ENCODE measurements around the gene EPS15. TPM values are rescaled to one million over a fixed set of nuclear protein-coding genes. Genes with fewer than 3 reads are reported as not detected.
"Not testable (repeated sequence)": the region's sequence is repeated elsewhere in the genome, so short reads cannot be mapped to it uniquely, and the experiment has no call there.

Gene EPS15
- total RNA-seq, 1 donor from 2014 or later, result 81.4 TPM

GRCh38 chr1:51442198-51442597 lies 76.9 kb downstream of the EPS15 start:
- Mint-ChIP-seq H3K9me3 (ENCODE audit: low read depth) (no peaks in the 10 kb centered on the region), H3K4me3 (ENCODE audit: unreplicated experiment) (no peak overlapping the region), H3K36me3 (ENCODE audit: low read depth) (peaks cover 2% of the 10 kb centered on the region)

GRCh38 chr1:51439895-51440294 lies 79.2 kb downstream of the EPS15 start:
- Mint-ChIP-seq H3K9me3 (ENCODE audit: low read depth) (no peaks in the 10 kb centered on the region), H3K4me1 (ENCODE audit: low read depth) (peaks cover 30% of the 10 kb centered on the region), H3K4me3 (ENCODE audit: unreplicated experiment) (no peak overlapping the region), H3K27me3 (ENCODE audit: low read depth) (no peaks in the 10 kb centered on the region), H3K36me3 (ENCODE audit: low read depth) (peaks cover 12% of the 10 kb centered on the region), H3K27ac (ENCODE audit: unreplicated experiment) (no peak overlapping the region)
- no peak for TF ChIP-seq CTCF (IDR thresholded peaks at IDR 0.05)
- DNase-seq (ENCODE audit: low spot score), result no peak

More at GRCh38 chr1:51442198-51442597, 76.9 kb downstream of the EPS15 start:
- Mint-ChIP-seq H3K4me1 (ENCODE audit: low read depth) (peaks cover 42% of the 10 kb centered on the region), H3K27me3 (ENCODE audit: low read depth) (no peaks in the 10 kb centered on the region), H3K27ac (ENCODE audit: unreplicated experiment) (peak overlapping the region; percentile 47)
- no peak for DNase-seq (ENCODE audit: low spot score)
- no peak for TF ChIP-seq CTCF (IDR thresholded peaks at IDR 0.05)

GRCh38 chr1:51439053-51439452 lies 80.0 kb downstream of the EPS15 start:
- no peak for DNase-seq (ENCODE audit: low spot score)
- no peak overlapping the region for H3K4me3 Mint-ChIP-seq (ENCODE audit: unreplicated experiment)
- no peak for TF ChIP-seq CTCF (IDR thresholded peaks at IDR 0.05)
- no peaks in the 10 kb centered on the region for H3K27me3 Mint-ChIP-seq (ENCODE audit: low read depth)
- no peaks in the 10 kb centered on the region for H3K9me3 Mint-ChIP-seq (ENCODE audit: low read depth)
- no peak overlapping the region for H3K27ac Mint-ChIP-seq (ENCODE audit: unreplicated experiment)
- H3K4me1 Mint-ChIP-seq (ENCODE audit: low read depth), result peaks cover 26% of the 10 kb centered on the region
- peaks cover 14% of the 10 kb centered on the region for H3K36me3 Mint-ChIP-seq (ENCODE audit: low read depth)

GRCh38 chr1:51437391-51437790 lies 81.7 kb downstream of the EPS15 start:
- H3K4me3 Mint-ChIP-seq (ENCODE audit: unreplicated experiment); DNase-seq (ENCODE audit: low spot score); H3K27ac Mint-ChIP-seq (ENCODE audit: unreplicated experiment); H3K9me3 Mint-ChIP-seq (ENCODE audit: low read depth); H3K27me3 Mint-ChIP-seq (ENCODE audit: low read depth): not testable (repeated sequence)
- H3K4me1 Mint-ChIP-seq (ENCODE audit: low read depth), result peaks cover 15% of the 10 kb centered on the region
- peaks cover 14% of the 10 kb centered on the region for H3K36me3 Mint-ChIP-seq (ENCODE audit: low read depth)

GRCh38 chr1:51435878-51436277 lies 83.2 kb downstream of the EPS15 start:
- no peak overlapping the region for H3K27ac Mint-ChIP-seq (ENCODE audit: unreplicated experiment)
- DNase-seq (ENCODE audit: low spot score), result no peak
- H3K9me3 Mint-ChIP-seq (ENCODE audit: low read depth), result no peaks in the 10 kb centered on the region
- no peaks in the 10 kb centered on the region for H3K27me3 Mint-ChIP-seq (ENCODE audit: low read depth)
- H3K4me3 Mint-ChIP-seq (ENCODE audit: unreplicated experiment), result no peak overlapping the region
- TF ChIP-seq CTCF (IDR thresholded peaks at IDR 0.05), result no peak
- peaks cover 14% of the 10 kb centered on the region for H3K36me3 Mint-ChIP-seq (ENCODE audit: low read depth)
- H3K4me1 Mint-ChIP-seq (ENCODE audit: low read depth), result peaks cover 8% of the 10 kb centered on the region

- Mint-ChIP-seq H3K27ac (ENCODE audit: unreplicated experiment) (no peak overlapping the region), H3K36me3 (ENCODE audit: low read depth) (peaks cover 14% of the 10 kb centered on the region), H3K27me3 (ENCODE audit: low read depth) (no peaks in the 10 kb centered on the region), H3K4me1 (ENCODE audit: low read depth) (peaks cover 8% of the 10 kb centered on the region), H3K4me3 (ENCODE audit: unreplicated experiment) (no peak overlapping the region), H3K9me3 (ENCODE audit: low read depth) (no peaks in the 10 kb centered on the region)
- no peak for TF ChIP-seq CTCF (IDR thresholded peaks at IDR 0.05)
- no peak for DNase-seq (ENCODE audit: low spot score)
Observed at GRCh38 chr1:51433972-51434510, 85.0 kb downstream of the EPS15 start.
